Stimulated activated CD4-positive, alpha-beta T cell treated with anti-CD3 and anti-CD28 coated beads, TNF-alpha, amount 100 ng/mL, for 24 hours (primary cell): ENCODE measurements around the gene TIGAR.

Experiments
- DNase-seq, 3 experiments: peaks; one replicate each; pipeline ENCODE4 v3.0.0-alpha.2; 2020; ENCODE audit warnings: low read depth in 3 of 3

TIGAR gene

DNA sequence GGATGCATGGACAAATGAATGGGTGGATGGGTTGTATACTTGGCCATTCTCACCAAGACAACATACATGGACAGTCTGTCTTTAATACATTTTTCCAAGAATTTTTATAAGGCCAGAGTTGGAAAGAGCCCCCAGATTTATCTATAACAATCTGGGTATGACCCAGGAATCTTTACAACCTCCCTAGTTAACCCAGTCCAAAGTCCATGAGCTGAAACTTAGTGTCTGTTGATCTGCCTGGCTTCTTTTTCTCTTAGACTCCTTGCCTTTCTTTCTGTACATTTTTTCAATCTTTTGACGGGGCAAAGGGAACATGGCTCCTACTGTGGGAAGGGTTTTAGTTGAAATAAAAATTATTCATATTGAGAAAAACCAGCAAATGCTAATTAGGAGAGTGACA lies 57.8 kb downstream of the TIGAR start:
- DNase-seq, result no peak

DNA sequence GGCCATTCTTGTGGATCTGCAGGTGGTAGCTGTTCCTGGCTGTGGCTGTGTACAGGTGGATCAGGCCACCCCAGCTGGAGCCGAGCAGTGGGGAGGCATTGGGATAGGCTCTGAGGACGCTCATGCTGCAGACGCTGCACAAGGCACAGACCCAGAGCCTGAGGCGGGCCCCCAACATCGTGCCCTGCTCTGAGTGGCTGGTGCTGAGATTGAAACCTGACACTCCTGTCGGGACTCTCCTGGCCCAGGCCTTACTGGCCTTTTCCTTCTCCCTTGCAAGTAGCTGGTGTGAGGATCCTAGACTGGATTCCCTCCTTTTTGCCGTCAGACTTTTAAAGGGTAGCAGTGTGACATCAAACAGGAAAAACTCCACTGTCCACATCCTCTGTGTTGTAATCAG lies 58.4 kb downstream of the TIGAR start, which contains the start of gene FGF23:
FGF23 (minus strand) TSS at position 308 of the 400 bp plus-strand sequence; CDS start at position 178, 130 bp downstream.
- DNase-seq, result no peak

DNA sequence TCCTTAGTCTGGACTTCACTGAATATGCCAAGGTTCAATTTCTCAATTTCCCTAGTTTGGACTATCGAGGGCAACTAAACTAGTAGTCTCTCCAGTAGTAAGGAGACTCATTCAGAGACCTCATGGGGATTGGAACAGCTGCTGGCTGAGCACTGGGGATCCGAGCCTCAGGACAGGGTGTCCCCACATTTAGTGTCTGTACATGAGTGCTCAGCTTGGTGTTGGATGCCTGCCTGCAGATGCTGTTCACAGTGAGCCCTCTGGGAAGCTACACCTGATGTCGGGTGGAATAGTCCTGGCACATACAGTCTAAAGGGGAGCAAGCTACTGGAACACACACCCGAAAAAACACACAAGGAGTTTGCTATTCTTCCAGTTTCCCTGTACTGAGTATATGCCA lies 59.3 kb downstream of the TIGAR start:
- DNase-seq, result no peak

DNA sequence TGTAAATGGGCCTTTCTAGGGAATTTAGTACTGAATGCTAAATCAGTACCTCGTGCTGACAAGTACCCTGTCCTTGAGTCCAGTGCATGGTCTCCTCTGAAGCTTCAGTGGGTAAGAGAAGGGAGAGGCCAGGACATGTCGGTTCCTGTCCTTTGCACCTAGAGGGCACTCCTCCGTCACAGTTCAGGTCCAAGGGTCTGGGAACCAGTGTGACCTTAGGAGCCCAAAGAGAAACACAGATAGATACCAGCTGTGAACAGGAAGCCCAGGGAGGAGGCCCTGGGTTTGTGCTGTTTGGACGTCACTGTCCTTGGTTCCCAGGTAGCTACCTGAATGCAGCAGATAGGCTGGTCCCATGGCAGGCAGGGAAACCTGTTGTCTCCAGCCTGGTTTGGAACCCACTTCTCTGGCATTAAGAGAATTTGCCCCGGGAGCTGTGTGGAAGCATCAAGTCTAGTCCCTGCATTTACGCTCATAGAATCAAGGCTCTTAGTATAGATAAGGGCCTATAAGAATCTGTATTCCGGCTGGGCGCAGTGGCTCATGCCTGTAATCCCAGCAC lies 62.4 kb downstream of the TIGAR start:
- DNase-seq, result no peak

DNA sequence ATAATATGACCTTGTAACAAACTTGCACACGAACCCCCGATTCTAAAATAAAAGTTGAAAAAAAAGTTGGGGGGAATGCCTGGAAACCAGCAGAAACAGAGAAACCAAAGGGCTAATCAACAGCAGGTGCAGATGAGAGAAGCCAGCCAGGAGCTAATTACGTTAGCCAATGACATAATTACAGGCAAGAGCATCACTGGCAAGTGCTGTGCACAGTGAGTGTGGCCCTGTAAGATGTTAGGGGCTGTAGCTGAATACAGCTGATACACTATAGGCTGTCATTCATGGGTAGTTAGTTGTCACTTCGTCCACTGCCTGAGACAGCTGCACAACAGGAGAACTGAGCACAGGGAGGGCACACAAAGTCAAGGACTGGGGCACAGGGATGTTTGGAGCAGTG lies 65.8 kb downstream of the TIGAR start:
- no peak for DNase-seq

DNA sequence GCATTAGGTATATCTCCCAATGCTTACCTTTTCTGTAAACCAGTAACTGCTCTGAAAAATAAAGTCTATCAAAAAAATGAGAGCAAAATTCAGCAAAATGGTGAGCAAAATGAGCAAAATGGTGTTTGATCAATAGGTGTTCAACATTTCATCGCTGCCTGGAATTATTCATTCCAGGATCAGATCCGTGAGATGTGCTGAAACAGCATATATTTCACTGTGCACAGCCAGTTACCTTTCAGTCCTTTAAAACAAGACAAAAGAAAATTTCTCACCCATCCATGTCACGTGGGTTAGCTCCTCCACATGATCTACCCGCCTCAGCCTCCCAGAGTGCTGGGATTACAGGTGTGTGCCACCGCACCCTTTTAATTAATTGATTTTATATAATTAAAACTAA lies 66.6 kb downstream of the TIGAR start:
- no peak for DNase-seq

DNA sequence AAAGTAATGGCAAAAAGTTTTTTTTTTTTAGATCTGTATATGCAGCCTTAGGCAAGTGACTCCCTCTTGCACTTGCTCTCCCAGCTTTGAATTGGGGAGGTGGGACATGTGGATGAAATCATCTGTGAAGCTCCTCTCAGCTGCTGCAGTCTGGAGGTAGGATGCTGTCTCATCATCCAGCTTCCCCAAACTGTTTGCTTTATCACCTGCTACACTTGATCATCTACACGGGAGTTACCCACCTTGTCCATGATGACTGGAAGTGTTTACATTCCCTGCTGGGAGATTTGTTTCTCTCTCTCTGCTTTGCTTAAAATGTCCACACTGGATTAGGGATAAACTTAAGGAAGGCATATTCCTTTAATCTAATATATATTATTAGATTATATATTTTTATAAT lies 67.0 kb downstream of the TIGAR start:
- no peak for DNase-seq

DNA sequence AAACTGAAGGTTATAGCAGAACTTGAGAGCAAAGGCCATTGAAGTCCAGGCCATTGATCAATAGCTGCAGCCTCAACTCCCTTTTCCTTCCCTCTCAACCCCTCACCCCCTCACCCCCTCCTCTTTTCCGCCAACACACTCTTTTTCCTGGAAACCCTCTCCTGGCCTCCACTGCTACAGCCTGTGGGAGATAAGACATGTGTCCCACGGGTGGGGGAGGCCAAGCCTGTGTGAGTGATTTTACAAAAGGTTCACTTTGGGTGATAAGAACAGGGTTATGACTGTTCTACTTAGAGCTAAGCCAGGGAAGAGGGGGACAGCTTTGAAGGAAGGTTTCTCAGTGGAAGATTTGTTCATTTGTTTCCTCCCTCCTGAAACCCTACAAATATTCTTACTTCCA lies 67.6 kb downstream of the TIGAR start:
- no peak for DNase-seq

DNA sequence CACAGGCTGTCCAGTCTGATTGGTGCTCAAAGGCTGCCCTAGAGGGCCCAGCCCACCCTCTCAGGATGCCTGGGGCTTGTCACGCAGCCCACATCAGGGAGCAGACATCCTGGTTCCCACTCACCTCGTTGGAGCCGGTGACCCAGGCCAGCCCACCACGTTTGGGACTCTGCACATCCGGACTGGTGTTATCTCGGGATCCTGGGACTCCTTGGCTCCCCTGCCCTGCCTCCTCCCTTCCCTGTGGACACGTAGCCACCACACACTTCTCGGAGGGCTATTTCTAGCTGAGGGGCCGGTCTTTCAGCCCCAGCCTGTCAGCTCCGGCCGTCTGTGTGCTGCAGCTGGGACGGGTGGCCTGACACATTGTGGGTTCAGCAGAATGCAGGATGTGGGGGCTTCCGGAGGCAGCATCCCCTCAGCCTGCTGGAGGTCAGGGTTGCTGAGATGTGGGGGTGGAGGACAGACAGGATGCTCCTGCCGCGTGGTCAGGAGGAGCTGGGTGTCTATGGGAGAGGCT lies 71.3 kb downstream of the TIGAR start:
- DNase-seq, result no peak

DNA sequence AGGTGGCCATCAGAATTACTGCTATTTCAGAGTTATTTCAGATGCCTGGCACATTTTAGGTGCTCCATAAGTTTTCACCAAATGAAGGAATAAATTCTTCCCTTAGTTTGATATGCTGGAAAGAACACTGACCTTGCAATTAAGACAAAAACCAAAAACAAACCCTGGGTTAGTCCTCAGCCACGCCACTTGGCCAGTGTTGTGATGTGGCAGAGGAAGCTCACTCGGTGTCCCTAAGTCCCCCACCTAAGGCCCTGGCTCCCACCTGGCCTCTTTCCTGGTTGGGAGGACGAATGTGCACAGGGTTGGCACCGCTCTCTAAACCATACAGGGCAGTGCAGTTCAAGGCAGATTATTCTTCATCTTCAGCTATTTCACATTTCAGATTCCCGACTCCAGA lies 72.2 kb downstream of the TIGAR start:
- no peak for DNase-seq

DNA sequence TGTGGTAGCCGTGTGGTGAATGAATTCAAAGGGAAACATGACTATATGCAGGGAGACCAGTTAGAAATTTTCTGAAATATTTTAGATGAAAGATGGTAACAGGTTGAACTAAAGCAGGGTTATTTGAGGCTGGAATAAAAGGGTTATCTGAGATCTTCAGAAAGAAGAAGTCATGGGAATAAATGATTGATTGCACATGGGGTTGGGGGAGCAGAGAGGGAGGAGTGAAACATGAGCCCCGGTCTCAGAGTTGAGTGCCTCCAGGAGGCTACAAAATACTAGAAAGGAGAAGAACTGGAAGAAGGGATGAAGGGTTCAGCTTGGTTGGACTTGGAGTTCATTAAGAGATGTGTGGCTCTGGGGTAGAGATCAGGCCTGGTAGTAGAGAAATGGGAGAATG lies 74.8 kb downstream of the TIGAR start:
- DNase-seq, result no peak

DNA sequence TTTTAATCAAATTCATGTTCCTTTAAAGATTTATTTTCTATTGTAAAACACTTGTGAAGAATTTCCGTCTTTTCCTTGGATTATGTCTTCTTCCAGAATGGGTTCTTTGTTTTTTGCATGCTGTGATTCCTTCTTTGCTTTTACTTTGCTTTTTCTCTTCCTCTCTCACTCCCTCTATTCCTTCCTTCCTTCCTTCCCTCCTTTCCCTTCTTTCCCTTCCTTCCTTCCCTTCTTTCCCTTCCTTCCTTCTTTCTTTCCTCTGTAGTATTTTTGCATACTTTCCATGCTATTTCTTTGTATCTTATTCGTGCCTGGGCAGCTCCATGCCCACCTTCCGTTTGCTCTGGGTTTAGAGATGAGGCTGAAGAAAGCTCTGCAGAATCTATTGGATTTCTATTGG lies 80.1 kb downstream of the TIGAR start:
- no peak for DNase-seq

DNA sequence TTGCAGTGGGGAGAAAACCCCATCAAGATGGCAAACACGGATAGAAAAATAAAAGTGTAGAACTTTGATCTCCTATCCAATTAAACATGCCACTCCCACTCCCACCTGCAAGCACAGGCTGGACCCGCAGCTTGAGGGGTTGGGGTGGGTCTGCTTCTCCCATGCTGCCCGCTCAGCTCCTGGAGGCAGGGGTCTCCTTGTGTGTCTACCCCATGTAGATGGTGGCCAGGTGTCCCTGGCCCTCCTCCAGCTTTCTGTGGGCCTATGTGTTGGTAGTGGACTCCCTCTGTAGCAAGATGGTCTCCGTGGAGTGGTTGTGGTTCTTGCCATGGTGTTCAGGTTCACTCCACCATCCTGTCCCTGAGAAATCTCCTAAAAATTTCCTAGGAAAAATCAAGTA lies 82.0 kb downstream of the TIGAR start:
- no peak for DNase-seq
